ENCODE measurements around the gene SLC18A2.
A peak's percentile ranks its signal among the peaks of the same experiment; 100 is the strongest.

SLC18A2 gene

DNA sequence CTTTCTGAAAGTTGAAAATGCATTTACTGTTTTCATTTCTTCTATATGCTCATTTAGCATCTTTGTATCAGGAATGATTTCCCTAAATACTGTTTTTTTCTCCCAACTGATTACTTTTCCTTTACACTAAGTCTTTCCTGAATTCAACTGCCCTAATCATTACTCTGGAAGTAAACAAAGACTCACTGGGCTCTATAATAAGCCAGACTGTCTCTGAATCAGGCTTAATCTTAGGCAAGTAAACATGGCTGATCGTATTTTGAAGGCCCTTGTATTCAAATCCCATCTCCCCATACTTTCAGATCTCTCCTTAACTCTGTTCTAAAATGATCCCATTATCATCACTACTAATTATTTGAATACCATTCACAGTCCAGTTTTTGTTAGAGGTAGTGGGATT is 72.7 kb downstream of the SLC18A2 start:
- DNase-seq (ENCODE audit: low spot score) = no peak

DNA sequence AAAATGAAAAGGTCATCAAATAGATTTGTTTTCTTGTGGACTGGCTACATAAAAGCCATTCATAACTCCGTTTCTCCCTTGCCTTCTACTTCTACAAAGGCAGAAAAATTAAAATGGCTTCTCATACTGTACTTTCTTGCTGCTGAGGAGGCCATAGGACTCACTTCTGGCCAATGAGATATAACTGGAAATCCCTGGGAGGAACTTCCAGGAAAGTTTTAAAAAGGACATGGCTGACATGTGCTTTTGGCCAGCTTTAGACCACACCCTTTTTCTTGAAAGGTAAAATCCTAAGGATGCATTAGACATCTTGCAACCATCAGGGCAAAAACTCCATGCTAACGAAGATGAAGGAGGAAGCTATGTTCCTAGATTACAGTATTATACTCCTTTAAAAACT is 75.8 kb downstream of the SLC18A2 start:
- DNase-seq (ENCODE audit: low spot score) = no peak

DNA sequence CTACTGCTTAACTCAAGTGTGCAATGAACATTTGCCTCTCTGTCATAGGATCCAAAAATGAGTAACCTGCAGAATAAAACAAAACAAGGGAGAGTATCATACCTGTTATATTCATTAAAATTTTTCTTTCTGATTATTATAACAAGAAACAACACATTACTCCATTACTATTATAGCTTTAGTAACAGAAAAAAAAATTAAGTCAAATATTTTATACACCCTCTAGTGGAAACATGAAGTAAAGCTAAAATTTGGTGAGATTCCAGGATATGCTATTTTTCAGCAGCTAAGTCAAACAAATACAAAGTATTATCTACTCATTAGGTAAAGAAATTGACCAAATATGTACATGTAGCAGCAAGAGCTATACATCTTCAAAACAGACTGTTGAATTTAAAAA is 78.0 kb downstream of the SLC18A2 start:
- peak; percentile 33 for DNase-seq (ENCODE audit: low spot score)

DNA sequence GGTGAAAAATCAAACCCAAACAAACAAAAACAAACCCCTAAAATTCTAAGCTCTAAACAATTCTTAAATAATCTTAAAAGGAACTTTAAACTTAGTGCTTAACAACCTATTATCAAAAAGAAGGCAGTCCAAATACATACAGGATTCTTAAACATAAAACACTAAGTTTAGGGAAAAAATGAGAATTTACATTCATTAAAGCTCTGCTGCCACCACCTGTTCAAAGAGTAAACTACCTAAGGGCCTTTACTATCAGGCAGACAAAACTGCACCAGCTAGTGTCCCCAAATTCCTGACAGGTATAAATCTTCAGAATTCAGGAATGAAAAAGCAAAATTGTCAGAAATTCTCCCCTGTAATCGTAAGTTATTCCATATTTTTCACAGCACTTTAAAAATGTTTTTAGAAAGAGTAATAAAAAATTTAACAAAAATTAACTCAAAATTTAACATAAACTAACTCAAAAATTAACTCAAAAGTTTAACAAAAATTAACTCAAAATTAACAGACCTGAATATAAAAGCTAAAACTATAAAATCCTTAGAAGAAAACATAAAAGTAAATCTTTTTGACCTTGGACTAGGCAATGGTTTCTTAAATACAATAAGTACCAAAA is 79.2 kb downstream of the SLC18A2 start:
- DNase-seq (ENCODE audit: low spot score) = peak; percentile 49

DNA sequence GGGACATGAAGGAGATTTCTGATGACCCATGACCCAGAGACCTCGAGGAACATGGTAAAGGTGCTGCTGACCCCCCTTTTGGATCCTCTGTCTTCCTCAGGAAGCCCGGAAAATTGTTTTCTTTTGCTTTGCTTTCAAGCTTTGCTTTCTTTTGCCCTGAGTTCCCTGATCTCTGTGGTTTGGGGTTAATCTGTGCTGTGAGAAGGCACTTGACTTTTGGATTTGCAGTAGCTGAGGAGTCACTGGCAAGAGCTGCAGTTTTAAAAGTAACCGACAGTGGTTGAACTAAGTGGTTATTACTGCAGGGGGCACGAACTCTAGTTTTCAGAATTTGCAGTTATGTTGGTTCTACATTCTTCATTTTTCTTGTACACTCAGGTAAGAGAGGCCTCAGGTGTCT is 81.3 kb downstream of the SLC18A2 start:
- no peak for DNase-seq (ENCODE audit: low spot score)

DNA sequence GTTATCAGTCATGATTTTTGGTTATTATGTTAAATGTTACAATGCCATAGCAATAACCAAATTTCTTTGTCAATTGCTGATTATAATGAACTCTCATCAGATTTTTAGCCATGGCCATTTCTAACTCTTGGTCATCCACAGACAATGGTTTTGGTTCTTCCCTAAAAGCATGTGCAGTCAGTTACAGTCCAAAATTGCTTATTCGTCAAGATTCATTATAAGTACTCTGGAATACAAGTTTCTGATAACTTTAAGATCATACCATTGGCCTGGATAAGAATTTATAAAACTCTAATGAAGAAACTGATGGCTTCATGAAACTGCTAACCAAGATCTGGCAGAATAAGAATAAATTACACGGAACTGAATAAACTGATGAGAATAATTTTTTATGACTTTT is 83.5 kb downstream of the SLC18A2 start:
- DNase-seq (ENCODE audit: low spot score) = no peak

DNA sequence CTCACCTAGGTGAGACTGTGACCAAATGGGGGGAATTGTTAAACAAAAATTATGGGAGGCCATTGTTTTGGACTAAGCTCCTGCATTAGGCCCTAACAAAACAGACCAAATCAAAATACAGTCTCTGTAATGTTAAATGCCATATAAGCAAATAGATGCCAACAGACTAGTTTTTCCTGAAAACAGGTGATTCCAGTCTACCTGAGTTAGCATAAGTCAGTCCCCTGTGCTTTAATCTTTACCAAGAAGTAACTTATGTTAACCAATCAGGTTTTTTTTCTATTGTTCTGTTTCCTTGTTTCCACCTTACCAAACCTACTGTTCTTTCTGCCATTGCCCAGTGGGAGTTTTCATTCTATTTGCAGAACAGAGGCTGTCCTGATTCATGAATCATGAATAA is 86.3 kb downstream of the SLC18A2 start:
- DNase-seq (ENCODE audit: low spot score) = no peak

All from RKO (cell line).